ENCODE data around the gene UBE2Q1. TPM values are rescaled to one million over a fixed set of nuclear protein-coding genes. Genes with fewer than 3 reads are reported as not detected.

The UBE2Q1 gene
- total and polyA plus RNA-seq, 2 of the 8 experiments (the other 6 are each of a cell fraction or from before 2014, with no cell fraction given), result 13.2 to 95.8 TPM

DNA sequence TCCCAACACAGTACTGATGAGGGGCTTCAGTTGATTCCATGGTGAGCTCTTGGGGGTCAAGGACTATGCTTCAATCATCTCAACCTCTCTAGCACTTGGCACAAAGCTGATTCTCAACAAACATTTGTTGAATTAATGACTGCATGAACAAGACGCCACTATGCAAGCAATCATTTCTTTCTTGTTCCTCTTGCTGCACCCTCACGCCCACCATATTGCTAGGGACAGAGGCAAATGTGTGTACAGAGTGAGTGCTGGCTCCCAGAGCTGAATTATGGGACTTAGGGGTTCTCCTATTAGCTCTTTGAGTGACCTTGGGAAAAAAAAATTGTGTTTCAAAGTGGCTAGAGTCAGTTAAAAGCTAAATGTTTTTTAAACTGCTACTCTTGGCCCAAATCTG lies 47.1 kb upstream of the UBE2Q1 start (continued):
- TF ChIP-seq, protein P1, sequence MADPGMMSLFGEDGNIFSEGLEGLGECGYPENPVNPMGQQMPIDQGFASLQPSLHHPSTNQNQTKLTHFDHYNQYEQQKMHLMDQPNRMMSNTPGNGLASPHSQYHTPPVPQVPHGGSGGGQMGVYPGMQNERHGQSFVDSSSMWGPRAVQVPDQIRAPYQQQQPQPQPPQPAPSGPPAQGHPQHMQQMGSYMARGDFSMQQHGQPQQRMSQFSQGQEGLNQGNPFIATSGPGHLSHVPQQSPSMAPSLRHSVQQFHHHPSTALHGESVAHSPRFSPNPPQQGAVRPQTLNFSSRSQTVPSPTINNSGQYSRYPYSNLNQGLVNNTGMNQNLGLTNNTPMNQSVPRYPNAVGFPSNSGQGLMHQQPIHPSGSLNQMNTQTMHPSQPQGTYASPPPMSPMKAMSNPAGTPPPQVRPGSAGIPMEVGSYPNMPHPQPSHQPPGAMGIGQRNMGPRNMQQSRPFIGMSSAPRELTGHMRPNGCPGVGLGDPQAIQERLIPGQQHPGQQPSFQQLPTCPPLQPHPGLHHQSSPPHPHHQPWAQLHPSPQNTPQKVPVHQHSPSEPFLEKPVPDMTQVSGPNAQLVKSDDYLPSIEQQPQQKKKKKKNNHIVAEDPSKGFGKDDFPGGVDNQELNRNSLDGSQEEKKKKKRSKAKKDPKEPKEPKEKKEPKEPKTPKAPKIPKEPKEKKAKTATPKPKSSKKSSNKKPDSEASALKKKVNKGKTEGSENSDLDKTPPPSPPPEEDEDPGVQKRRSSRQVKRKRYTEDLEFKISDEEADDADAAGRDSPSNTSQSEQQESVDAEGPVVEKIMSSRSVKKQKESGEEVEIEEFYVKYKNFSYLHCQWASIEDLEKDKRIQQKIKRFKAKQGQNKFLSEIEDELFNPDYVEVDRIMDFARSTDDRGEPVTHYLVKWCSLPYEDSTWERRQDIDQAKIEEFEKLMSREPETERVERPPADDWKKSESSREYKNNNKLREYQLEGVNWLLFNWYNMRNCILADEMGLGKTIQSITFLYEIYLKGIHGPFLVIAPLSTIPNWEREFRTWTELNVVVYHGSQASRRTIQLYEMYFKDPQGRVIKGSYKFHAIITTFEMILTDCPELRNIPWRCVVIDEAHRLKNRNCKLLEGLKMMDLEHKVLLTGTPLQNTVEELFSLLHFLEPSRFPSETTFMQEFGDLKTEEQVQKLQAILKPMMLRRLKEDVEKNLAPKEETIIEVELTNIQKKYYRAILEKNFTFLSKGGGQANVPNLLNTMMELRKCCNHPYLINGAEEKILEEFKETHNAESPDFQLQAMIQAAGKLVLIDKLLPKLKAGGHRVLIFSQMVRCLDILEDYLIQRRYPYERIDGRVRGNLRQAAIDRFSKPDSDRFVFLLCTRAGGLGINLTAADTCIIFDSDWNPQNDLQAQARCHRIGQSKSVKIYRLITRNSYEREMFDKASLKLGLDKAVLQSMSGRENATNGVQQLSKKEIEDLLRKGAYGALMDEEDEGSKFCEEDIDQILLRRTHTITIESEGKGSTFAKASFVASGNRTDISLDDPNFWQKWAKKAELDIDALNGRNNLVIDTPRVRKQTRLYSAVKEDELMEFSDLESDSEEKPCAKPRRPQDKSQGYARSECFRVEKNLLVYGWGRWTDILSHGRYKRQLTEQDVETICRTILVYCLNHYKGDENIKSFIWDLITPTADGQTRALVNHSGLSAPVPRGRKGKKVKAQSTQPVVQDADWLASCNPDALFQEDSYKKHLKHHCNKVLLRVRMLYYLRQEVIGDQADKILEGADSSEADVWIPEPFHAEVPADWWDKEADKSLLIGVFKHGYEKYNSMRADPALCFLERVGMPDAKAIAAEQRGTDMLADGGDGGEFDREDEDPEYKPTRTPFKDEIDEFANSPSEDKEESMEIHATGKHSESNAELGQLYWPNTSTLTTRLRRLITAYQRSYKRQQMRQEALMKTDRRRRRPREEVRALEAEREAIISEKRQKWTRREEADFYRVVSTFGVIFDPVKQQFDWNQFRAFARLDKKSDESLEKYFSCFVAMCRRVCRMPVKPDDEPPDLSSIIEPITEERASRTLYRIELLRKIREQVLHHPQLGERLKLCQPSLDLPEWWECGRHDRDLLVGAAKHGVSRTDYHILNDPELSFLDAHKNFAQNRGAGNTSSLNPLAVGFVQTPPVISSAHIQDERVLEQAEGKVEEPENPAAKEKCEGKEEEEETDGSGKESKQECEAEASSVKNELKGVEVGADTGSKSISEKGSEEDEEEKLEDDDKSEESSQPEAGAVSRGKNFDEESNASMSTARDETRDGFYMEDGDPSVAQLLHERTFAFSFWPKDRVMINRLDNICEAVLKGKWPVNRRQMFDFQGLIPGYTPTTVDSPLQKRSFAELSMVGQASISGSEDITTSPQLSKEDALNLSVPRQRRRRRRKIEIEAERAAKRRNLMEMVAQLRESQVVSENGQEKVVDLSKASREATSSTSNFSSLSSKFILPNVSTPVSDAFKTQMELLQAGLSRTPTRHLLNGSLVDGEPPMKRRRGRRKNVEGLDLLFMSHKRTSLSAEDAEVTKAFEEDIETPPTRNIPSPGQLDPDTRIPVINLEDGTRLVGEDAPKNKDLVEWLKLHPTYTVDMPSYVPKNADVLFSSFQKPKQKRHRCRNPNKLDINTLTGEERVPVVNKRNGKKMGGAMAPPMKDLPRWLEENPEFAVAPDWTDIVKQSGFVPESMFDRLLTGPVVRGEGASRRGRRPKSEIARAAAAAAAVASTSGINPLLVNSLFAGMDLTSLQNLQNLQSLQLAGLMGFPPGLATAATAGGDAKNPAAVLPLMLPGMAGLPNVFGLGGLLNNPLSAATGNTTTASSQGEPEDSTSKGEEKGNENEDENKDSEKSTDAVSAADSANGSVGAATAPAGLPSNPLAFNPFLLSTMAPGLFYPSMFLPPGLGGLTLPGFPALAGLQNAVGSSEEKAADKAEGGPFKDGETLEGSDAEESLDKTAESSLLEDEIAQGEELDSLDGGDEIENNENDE (IDR thresholded peaks at IDR 0.05; ENCODE audit: insufficient replicate concordance, low read length), result no peak
- TF ChIP-seq BACH1 (IDR thresholded peaks at IDR 0.05; ENCODE audit: low read length), result no peak
- no peak for TF ChIP-seq POLR2A (IDR thresholded peaks at IDR 0.05; ENCODE audit: control extremely low read depth in 1 of 2, low read depth in 2 of 2, low read length in 2 of 2)
- no peak for TF ChIP-seq EP300 (IDR thresholded peaks at IDR 0.05; ENCODE audit: borderline replicate concordance in 1 of 2, low read depth in 2 of 2, low read length in 2 of 2)
- no peak for TF ChIP-seq KDM5A (IDR thresholded peaks at IDR 0.05; ENCODE audit: low read length)
- TF ChIP-seq RBBP5 (IDR thresholded peaks at IDR 0.05; ENCODE audit: borderline replicate concordance, low read depth, low read length), result no peak
- no peak for TF ChIP-seq SIX5 (IDR thresholded peaks at IDR 0.05; ENCODE audit: low read depth, low read length)

All from H1 (cell line).